NCI-H1092 treated with DMSO at 0.1 percent for 48 hours (cell line): ENCODE measurements around the gene SLC25A21.
A peak's percentile ranks its signal among the peaks of the same experiment; 100 is the strongest.

Experiments
- DNase-seq: peaks from one replicate; lab custom pipeline; 2025; lab: John Stamatoyannopoulos, UW

The SLC25A21 gene

GRCh38 chr14:36662543-36663403, 509.6 kb downstream of the SLC25A21 start:
- peak; percentile 59 for DNase-seq

GRCh38 chr14:36662258-36662542, 510.2 kb downstream of the SLC25A21 start:
- DNase-seq: no peak

- DNase-seq: peak; percentile 91
These were observed 510.7 kb downstream of the SLC25A21 start, which contains the start of gene PAX9 for GRCh38 chr14:36661506-36662257. PAX9 (plus strand) TSS chr14:36661860; CDS start chr14:36662090, 230 bp downstream.

DNA sequence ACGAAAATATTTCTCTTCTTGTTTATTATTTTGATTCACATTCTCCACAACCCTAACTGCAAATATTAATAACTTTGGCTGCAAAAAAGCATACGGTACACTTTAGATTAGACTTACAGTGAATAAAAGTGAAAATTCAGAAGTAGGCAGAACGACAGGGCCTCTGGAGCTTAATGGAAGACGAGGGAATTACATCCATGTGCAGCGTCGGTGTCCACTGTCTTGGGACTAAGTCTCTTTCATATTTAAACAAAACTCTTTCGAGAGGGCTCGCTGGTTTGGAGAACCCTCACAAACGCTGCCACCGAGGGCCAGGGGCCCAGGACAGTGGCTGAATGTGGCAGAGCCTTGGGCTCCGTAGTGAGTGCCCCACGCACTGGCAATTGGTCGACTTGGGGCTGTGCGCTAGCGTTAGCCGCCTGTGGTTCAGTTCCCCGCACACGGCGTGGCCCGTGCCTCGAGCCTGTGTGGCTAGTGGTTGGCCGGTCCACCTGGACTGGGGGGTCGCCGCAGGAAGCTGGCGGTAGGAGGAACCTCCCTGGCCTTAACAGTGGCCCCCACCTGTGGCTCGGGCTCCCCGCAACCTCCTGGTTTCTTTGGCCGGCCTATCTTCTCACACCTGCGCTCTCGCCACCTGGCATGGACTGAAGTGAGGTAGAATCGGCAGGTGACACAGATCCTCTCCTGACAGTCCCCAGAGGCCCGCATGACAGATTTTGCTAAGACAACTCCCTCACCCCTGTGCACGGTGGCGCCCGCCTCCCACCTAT, 511.5 kb downstream of the SLC25A21 start:
- DNase-seq: no peak

- DNase-seq: no peak
These were observed 512.3 kb downstream of the SLC25A21 start for GRCh38 chr14:36659822-36660735.

GRCh38 chr14:36659010-36659821, 513.2 kb downstream of the SLC25A21 start:
- no peak for DNase-seq

- no peak for DNase-seq
These were observed 514.0 kb downstream of the SLC25A21 start for GRCh38 chr14:36658123-36659009.

DNA sequence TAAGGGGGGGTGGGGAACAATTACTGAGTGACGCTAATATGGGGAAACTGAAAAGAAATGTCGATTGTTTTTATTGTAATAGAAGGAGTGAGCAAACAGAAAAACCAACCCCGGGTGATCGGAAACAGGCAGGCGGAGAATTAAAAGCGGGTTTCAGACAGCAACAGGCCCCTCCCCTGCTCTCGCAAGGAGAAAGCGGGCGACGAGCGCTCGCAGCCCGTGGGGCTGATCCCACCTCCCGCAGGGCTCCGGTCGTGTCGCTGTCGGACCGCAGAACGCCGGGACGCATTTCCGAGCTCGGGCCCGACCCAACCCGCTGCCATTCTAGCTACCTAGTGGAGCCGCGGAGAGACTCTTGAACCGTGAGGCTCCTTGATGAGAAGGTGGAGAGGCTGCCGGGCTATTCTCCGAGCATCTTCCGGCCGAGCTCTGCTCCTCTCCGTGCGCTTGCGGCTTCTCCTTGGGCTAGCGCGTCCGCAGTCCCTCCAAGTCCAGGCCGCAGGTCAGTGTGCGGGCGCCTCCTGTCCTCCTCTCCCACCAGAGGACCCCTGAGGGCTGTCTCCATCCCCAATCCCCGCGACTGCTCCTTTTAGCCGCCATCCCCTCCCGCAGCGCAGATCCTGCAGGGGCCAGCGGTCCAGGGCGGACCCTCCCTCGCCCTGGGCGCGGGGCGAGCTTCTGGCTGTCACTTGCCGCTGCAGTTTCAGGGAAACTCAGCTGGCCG, 514.8 kb downstream of the SLC25A21 start:
- DNase-seq: no peak

GRCh38 chr14:36656687-36657398, 515.6 kb downstream of the SLC25A21 start:
- no peak for DNase-seq

DNA sequence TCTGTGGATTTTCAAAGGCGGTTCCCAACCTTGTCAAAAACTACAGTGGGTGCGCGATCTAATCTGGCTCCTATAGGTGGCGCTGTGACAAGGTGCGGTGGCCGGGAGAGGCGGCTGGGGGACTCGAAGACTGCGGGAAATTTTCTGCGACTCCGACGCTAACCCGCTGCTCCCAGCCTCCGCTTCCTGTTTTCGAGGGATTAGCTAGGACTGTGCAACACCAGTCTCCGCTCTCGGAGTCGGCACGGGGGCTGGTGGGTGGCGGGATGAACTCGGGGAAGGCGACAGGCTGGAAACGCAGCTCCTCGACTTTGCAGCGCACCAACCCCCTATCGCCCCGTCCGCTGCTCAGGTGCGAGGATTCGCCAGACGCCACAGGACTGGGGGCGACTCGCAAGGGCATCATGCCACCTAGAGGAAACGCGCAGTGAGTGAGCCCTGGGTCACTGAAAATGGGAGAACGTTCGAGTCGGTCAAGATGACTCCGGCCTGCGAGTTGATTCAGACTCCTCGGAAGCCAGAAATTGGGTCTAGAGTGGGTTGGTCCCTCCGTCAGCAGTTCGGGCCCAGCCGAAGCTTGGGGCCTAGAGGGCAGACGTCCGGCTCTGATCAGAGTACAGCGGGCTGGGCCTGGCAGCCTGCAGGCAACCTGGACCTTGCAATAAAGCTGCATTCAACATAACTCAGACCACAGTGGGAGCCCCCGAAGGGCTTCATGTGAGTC, 516.3 kb downstream of the SLC25A21 start:
- DNase-seq: peak; percentile 58

- DNase-seq: no peak
These were observed 516.8 kb downstream of the SLC25A21 start for GRCh38 chr14:36655571-36655962.

DNA sequence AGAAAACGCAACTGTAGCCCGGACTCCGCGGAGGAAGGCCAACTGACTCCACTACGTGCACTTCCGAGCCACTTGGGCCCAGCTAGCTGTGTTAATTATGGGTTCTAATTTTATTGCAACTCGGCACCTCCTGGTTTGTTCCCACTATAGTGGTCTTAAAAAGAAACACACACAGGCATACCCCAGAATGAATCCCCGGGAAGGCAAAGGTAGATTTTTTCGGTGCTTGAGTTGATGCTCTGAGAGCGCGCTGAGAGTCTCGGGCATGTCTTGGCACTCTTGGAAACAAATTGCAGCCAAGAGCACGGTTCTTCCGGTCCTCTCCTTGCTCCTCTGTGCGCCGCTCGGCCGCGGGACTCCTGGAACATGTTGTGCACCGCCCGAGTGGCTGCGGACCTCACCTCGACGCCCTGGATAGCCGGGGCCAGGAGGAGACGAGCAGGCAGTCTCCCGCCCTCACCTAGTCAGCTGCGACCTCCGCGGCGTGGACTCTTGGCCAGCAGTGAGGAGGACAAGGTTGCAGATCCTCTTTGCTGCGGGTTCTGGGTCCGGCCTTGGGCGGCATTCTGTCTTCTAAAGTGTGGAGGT, 517.5 kb downstream of the SLC25A21 start:
- DNase-seq: no peak

GRCh38 chr14:36653962-36654793, 518.2 kb downstream of the SLC25A21 start:
- DNase-seq: no peak

GRCh38 chr14:36653413-36653812, 519.0 kb downstream of the SLC25A21 start:
- no peak for DNase-seq

DNA sequence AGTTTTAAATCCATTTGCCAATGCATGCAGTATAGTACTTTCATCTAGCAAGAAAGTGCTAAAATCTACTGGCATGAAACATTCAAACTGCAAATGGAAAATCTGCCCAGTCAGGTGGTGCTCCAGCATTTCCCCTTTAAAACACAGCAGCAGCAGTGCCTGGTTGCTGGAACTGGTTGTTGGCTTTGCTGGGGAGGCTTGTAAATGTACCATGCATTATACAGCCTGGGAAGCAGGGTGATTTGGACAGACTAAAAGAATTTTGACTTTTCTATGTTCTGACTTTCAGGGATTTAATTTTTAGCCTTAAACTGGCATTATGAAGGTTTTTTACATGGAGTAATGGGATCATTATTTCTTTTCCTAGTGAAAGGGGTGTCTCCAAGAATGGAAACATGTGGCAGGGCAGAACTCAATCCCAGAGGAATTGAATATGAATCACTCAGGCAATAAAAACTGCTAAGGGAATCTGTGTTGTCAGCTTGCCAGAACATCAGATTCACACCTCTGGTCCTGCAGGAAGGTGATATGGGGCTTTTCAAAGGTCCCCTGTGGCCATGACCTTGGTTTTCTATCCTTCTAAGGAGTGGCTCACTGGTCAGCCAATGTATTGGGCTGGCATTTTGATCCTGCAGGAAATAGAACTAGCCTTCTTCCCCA, 519.7 kb downstream of the SLC25A21 start:
- DNase-seq: no peak
